Measurements from ENCODE around the gene KCTD5. TPM values are rescaled to one million over a fixed set of nuclear protein-coding genes. Genes with fewer than 3 reads are reported as not detected.
"Not testable (repeated sequence)": the region's sequence is repeated elsewhere in the genome, so short reads cannot be mapped to it uniquely, and the experiment has no call there.

The KCTD5 gene, protein sequence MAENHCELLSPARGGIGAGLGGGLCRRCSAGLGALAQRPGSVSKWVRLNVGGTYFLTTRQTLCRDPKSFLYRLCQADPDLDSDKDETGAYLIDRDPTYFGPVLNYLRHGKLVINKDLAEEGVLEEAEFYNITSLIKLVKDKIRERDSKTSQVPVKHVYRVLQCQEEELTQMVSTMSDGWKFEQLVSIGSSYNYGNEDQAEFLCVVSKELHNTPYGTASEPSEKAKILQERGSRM
- polyA plus RNA-seq (ENCODE audit: insufficient read length) = 24.4 TPM

DNA sequence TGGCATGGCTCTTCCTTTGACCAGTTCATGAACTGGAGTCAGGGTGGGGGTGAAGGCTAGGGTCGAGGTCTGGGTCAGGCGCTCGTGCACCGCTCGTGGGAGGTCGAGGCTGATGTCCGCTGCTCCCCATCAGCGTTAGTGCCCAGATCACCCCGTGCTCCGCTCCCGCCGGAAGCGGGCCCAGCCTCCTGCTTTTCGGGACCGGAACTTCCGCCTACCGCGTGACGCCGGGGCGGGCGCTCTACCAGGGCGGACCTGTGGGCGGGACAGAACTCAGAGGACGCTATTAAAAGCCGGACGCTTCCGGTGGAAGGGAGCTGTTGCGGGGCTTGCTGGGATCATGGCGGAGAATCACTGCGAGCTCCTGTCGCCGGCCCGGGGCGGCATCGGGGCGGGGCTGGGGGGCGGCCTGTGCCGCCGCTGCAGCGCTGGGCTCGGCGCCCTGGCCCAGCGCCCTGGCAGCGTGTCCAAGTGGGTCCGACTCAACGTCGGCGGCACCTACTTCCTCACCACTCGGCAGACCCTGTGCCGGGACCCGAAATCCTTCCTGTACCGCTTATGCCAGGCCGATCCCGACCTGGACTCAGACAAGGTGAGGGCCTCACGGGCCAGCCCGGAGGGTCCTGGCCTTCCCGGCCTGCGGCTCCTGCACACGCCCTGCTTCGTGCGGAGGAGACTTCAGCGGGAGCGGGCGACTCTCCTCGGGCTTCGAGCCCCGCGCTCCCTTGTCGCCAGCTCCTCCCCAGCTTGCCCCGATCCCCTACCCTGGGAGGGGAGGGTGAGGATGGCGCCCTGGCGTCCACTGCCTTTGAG lies at the start of gene KCTD5:
Gene KCTD5 (plus strand): TSS at position 315 of the 813 bp plus-strand sequence. CDS start 26 bp downstream, at position 341.
- DNase-seq (ENCODE audit: low read depth) = peak; percentile 89

DNA sequence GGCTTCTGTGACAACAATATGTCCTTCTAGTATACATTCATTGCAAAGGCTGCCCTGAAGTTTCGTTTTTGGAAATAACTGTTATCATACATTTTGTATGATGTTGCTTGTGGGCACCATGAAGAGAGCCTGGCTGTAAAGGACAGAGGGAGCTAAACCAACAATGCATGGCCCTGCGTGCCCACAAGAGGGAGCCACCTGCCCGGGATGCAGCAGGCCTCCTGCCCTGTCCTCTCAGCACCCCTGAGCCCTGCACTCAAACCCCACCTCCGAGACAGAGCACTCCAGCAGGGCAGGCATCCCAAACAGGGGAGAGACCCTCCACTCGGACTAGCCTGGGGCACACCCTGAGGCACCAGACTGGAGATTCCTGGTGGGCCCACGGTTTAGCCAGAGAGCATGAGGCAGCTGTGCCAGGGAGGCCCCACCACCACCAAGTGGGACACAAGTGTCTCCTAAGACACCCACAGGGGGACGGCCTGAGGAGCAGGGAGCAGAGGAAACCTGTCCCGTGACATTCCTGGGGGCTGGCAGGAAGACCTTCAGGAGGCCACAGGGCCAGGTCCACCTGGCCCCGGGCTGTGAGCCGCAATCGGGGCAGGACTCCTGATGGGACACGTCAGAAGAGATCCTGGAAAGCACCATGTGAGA lies 43.1 kb upstream of the KCTD5 start:
- DNase-seq (ENCODE audit: low read depth) = not testable (repeated sequence)

DNA sequence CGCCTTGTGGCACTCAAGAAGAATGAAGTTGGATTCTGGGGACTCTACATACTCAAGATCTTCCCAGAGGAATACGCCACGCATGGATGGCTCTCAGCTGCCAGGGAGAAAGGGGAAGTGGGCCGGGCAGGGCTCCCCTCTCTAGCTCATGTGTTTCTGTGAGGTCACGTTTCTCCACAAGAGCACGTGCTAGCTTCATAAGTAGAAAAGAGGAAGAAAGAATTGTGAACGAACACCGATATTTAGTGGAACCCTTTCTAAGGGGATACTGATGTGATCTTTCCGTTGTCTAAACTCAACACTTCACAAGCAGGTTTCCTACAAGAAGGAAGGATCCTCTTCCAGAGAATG lies 42.6 kb upstream of the KCTD5 start:
- DNase-seq (ENCODE audit: low read depth) = not testable (repeated sequence)

DNA sequence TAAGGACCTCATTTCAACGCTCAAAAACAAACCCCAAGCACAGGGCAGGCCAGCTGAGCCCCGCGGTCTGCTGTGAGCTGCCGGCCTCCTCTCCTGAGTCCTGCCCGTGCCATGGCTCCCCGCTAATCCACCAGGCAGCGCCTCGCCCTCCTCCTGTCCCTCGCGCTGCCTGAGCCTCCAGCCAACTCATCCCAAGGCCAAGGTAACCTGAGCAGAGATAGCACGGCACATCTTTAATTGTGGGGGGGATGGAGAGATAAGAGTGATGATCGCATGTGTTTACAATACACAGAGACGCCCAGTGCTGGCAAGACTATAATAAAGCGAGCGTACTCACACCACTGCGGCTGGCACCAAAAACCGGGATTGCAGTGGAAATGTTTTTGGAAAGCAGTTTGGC lies 39.8 kb upstream of the KCTD5 start:
- not testable (repeated sequence) for DNase-seq (ENCODE audit: low read depth)

DNA sequence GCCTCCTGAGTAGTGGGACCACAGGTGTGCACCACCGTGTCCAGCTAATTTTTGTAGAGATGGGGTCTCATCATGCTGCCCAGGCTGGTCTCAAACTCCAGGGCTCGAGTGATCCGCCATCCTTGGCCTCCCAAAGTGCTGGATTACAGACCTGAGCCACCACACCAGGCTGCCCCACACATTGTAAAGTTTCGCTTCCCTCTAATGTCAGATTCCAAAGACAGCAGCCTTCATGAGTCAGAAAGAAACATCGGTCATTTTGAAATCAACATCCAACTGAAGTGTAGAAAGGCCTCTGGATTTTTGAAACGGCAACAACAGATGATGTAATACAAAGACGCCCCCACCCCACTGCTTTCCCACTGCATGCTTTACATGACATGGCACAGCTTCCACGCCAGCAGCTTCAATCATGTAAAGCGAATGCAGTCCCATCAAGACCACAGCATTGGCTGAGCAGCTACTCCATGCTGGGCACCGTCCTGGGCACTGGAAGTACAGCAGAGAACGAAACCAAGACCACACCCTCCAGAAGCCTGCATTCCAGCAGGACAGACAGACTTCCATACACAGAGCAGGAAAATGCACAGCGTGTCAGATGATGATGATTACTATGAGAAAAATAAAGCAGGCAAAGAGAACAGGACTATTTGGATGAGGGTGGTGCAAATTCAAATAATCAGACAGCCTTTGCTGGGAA lies 37.4 kb upstream of the KCTD5 start:
- not testable (repeated sequence) for DNase-seq (ENCODE audit: low read depth)

GRCh38 chr16:2651268-2651871 lies 31.0 kb upstream of the KCTD5 start:
- DNase-seq (ENCODE audit: low read depth) = not testable (repeated sequence)

GRCh38 chr16:2653915-2654314 lies 28.4 kb upstream of the KCTD5 start:
- DNase-seq (ENCODE audit: low read depth) = not testable (repeated sequence)

DNA sequence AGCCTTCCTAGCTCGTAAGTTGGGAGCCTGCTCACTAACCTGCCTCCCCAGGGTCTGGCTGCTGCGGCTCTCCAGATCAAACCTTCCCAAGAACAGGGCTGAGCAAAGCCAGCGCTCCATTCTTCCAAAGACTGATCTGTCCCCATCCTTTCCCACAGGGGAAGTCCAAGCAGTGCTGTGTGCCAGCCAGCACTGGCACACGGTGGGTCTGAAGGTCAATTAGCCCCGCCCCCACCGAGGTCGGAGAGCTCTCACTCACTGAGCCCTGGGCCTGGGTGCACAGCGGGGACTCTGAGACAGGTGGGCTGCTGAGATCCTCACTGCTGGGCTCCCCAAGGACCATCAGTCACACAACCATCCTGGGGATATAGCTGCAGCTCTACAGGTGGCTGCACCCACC lies 27.4 kb upstream of the KCTD5 start:
- not testable (repeated sequence) for DNase-seq (ENCODE audit: low read depth)

DNA sequence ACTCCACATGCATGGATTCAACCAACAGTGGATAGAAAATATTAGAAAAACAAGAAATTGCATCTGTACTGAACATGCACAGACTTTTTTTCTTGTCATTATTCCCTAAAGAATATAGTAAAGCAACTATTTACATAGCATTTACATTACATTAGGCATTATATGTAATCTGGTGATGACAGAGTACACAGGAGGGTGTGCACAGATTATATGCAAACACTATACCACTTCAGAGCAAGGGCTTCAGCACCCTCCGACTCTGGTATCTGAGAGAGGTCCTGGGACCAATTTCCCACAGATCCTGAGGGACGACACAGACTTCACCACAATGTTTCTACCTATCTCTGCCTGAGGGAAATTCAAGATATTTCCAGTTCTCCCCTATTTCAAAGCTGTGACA lies 25.3 kb upstream of the KCTD5 start:
- DNase-seq (ENCODE audit: low read depth) = no peak

GRCh38 chr16:2657803-2658202 lies 24.5 kb upstream of the KCTD5 start:
- not testable (repeated sequence) for DNase-seq (ENCODE audit: low read depth)

- not testable (repeated sequence) for DNase-seq (ENCODE audit: low read depth)
Observed at GRCh38 chr16:2659560-2659959, 22.8 kb upstream of the KCTD5 start.

DNA sequence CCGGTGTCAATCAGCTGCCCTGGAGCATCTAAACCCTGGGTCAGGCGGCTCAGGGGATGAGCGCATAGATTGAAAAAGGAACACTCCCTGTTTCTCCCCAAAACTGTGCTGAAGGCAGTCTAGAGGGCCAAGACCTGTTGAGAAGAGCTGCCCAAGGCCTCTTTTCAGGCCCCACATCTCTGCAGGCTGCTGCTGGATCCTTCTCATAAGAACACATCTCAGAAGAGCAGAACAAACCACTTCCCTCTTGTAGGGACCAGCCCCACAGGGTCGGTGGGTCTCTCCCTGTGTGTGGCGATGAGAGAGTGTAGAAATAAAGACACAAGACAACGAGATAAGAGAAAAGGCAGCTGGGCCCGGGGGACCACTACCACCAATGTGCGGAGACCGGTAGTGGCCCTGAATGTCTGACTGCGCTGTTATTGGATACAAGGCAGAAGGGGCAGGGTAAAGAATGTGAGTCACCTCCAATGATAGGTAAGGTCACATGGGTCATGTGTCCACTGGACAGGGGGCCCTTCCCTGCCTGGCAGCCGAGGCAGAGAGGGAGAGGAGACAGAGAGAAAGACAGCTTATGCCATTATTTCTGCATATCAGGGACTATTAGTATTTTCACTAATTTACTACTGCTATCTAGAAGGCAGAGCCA lies 22.2 kb upstream of the KCTD5 start:
- not testable (repeated sequence) for DNase-seq (ENCODE audit: low read depth)

DNA sequence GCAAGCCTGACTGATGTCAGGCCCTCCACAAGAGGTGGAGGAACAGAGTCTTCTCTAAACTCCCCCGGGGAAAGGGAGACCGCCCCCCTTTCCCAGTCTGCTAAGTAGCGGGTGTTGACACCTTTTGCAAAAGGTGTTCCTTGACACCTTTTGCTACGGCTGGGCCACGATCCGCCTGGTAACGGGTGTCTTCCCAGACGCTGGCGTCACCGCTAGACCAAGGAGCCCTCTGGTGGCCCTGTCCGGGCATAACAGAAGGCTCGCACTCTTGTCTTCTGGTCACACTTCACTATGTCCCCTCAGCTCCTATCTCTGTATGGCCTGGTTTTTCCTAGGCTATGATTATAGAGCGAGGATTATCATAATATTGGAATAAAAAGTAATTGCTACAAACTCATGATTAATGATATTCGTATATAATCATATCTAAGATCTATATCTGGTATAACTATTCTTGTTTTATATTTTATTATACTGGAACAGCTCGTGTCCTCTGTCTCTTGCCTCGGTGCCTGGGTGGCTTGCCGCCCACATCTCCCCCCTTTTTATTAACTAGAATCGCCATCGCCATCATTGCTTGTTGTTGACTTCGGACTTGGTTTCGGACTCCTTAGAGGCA lies 21.5 kb upstream of the KCTD5 start:
- DNase-seq (ENCODE audit: low read depth) = not testable (repeated sequence)

GRCh38 chr16:2663553-2664546 lies 18.5 kb upstream of the KCTD5 start:
- no peak for DNase-seq (ENCODE audit: low read depth)

DNA sequence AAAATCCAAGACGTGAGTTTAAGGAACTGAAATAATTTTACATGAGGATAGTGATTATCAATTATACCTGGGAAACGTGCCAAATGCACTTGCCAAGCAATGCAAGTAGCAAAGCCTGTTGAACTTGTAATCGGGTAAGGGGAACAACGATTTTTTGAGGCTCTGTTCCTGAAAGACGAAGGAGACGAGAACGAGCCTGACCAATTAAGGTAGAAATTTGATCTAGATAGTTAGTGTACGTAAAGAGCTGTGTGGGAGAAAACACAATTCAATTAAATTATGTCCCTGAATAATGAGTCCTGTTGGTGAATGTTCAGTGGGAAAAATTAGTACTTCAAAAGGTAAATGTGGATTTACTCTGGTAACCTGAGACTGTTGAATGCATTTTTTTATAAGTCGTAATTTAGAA lies 17.7 kb upstream of the KCTD5 start:
- DNase-seq (ENCODE audit: low read depth) = no peak

GRCh38 chr16:2666671-2667070 lies 15.7 kb upstream of the KCTD5 start:
- DNase-seq (ENCODE audit: low read depth) = not testable (repeated sequence)

DNA sequence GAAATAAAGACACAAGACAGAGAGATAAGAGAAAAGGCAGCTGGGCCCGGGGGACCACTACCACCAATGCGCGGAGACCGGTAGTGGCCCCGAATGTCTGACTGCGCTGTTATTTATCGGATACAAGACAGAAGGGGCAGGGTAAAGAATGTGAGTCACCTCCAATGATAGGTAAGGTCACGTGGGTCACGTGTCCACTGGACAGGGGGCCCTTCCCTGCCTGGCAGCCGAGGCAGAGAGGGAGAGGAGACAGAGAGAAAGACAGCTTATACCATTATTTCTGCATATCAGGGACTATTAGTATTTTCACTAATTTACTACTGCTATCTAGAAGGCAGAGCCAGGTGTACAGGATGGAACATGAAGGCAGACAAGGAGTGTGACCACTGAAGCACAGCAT lies 12.7 kb upstream of the KCTD5 start:
- DNase-seq (ENCODE audit: low read depth) = not testable (repeated sequence)

DNA sequence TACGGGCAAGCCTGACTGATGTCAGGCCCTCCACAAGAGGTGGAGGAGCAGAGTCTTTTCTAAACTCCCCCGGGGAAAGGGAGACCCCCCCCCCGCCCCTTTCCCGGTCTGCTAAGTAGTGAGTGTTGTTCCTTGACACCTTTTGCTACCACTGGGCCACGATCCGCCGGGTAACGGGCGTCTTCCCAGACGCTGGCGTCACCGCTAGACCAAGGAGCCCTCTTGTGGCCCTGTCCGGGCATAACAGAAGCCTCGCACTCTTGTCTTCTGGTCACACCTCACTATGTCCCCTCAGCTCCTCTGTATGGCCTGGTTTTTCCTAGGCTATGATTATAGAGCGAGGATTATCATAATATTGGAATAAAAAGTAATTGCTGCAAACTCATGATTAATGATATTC lies 12.3 kb upstream of the KCTD5 start:
- not testable (repeated sequence) for DNase-seq (ENCODE audit: low read depth)

DNA sequence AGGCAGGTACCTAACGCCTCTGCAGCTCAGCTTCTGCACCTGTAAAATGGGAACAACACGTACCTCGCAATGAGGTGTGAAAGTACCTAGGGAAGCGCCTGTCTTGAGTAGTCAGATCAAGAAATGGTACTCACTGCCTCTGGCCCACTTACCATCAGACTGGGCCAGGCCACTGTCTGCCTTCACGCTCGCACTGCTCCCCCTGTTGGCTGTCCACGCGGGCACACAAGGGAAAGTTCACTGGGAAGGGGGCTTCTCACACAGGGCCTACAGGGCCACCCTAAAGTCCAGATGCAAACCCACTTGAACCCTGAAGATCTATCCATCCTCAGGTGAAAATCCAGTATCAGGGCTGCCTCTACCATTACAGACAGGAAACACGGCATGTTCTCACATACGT lies 11.1 kb upstream of the KCTD5 start:
- DNase-seq (ENCODE audit: low read depth) = not testable (repeated sequence)
